ENCODE results near the gene ATP4B.

The ATP4B gene

GRCh38 chr13:113651511-113652403 is 6.2 kb downstream of the ATP4B start:
- no peak overlapping the region for H3K4me2 ChIP-seq (ENCODE audit: low read depth, low read length)
- H2AFZ ChIP-seq (ENCODE audit: low read length), result no peak overlapping the region
- TF ChIP-seq EZH2phosphoT487 (IDR thresholded peaks at IDR 0.05; ENCODE audit: low read length) (no peak), EZH2 (optimal IDR thresholded peaks at IDR 0.05; ENCODE audit: low read depth, low read length) (no peak), CTCF (IDR thresholded peaks at IDR 0.05; ENCODE audit: low read length) (no peak)
- no peak for DNase-seq
- no peak overlapping the region for H3K9ac ChIP-seq (ENCODE audit: low read length)
- H3K79me2 ChIP-seq (ENCODE audit: low read length), result no peaks in the 10 kb centered on the region
- H3K9me2 ChIP-seq (replicated peaks; ENCODE audit: insufficient read depth, low read length), result no peaks in the 10 kb centered on the region
- no peaks in the 10 kb centered on the region for H3K4me1 ChIP-seq (ENCODE audit: low read length)
- no peaks in the 10 kb centered on the region for H3K36me3 ChIP-seq (replicated peaks; ENCODE audit: insufficient read depth, low read length)
- no peaks in the 10 kb centered on the region for H4K20me1 ChIP-seq (ENCODE audit: insufficient read depth, low read length)
- H3K27me3 ChIP-seq (replicated peaks; ENCODE audit: insufficient read depth, low read length), result no peaks in the 10 kb centered on the region; the same call in 1 of the 2 replicates
- H3K9me3 ChIP-seq (replicated peaks; ENCODE audit: insufficient read depth, low read length), result no peaks in the 10 kb centered on the region
- no peaks in the 10 kb centered on the region for H3F3A ChIP-seq (ENCODE audit: insufficient read depth, low read length)
- H3K4me3 ChIP-seq (ENCODE audit: low read length), result no peak overlapping the region
- H3K27ac ChIP-seq (ENCODE audit: low read length), result no peak overlapping the region

- H3K9ac ChIP-seq (ENCODE audit: low read length), result no peak overlapping the region
- no peak for DNase-seq
- no peak overlapping the region for H3K4me2 ChIP-seq (ENCODE audit: low read depth, low read length)
These were observed 7.3 kb downstream of the ATP4B start for GRCh38 chr13:113650731-113651148.

GRCh38 chr13:113650275-113650674 is 7.7 kb downstream of the ATP4B start:
- Histone ChIP-seq H3K4me2 (ENCODE audit: low read depth, low read length) (no peak overlapping the region), H3K4me1 (ENCODE audit: low read length) (no peaks in the 10 kb centered on the region), H2AFZ (ENCODE audit: low read length) (no peak overlapping the region), H4K20me1 (ENCODE audit: insufficient read depth, low read length) (no peaks in the 10 kb centered on the region), H3F3A (ENCODE audit: insufficient read depth, low read length) (no peaks in the 10 kb centered on the region), H3K79me2 (ENCODE audit: low read length) (no peaks in the 10 kb centered on the region), H3K9ac (ENCODE audit: low read length) (no peak overlapping the region), H3K36me3 (replicated peaks; ENCODE audit: insufficient read depth, low read length) (no peaks in the 10 kb centered on the region), H3K27me3 (replicated peaks; ENCODE audit: insufficient read depth, low read length) (no peaks in the 10 kb centered on the region), H3K4me3 (ENCODE audit: low read length) (no peak overlapping the region), H3K27ac (ENCODE audit: low read length) (no peak overlapping the region), H3K9me3 (replicated peaks; ENCODE audit: insufficient read depth, low read length) (no peaks in the 10 kb centered on the region), H3K9me2 (replicated peaks; ENCODE audit: insufficient read depth, low read length) (no peaks in the 10 kb centered on the region)
- DNase-seq, result no peak
- TF ChIP-seq EZH2phosphoT487 (IDR thresholded peaks at IDR 0.05; ENCODE audit: low read length) (no peak), CTCF (IDR thresholded peaks at IDR 0.05; ENCODE audit: low read length) (no peak), EZH2 (optimal IDR thresholded peaks at IDR 0.05; ENCODE audit: low read depth, low read length) (no peak)

More at GRCh38 chr13:113650731-113651148, 7.3 kb downstream of the ATP4B start:
- Histone ChIP-seq H3K27ac (ENCODE audit: low read length) (no peak overlapping the region), H3K9me2 (replicated peaks; ENCODE audit: insufficient read depth, low read length) (no peaks in the 10 kb centered on the region), H3K4me1 (ENCODE audit: low read length) (no peaks in the 10 kb centered on the region), H3K36me3 (replicated peaks; ENCODE audit: insufficient read depth, low read length) (no peaks in the 10 kb centered on the region), H3K9me3 (replicated peaks; ENCODE audit: insufficient read depth, low read length) (no peaks in the 10 kb centered on the region), H2AFZ (ENCODE audit: low read length) (no peak overlapping the region), H3K79me2 (ENCODE audit: low read length) (no peaks in the 10 kb centered on the region), H4K20me1 (ENCODE audit: insufficient read depth, low read length) (no peaks in the 10 kb centered on the region), H3K4me3 (ENCODE audit: low read length) (no peak overlapping the region), H3K27me3 (replicated peaks; ENCODE audit: insufficient read depth, low read length) (no peaks in the 10 kb centered on the region), H3F3A (ENCODE audit: insufficient read depth, low read length) (no peaks in the 10 kb centered on the region)
- TF ChIP-seq CTCF (IDR thresholded peaks at IDR 0.05; ENCODE audit: low read length) (no peak), EZH2phosphoT487 (IDR thresholded peaks at IDR 0.05; ENCODE audit: low read length) (no peak), EZH2 (optimal IDR thresholded peaks at IDR 0.05; ENCODE audit: low read depth, low read length) (no peak)

Measured in MM.1S (cell line).